Astrocyte (in vitro differentiated cells and primary cell): ENCODE measurements around the gene MNAT1.

Experiments used
- EZH2 ChIP-seq: IDR thresholded peaks from 2 replicates; pipeline ENCODE4 v1.6.1; 2012; ENCODE audit warnings: mild to moderate bottlenecking, low read length, inconsistent platforms; ENCODE audit not compliant: insufficient read depth
- TF ChIP-seq, protein P1 (sequence below): IDR thresholded peaks from 2 replicates; pipeline ENCODE4 v1.5.1; 2011; ENCODE audit warnings: low read depth, mild to moderate bottlenecking, inconsistent platforms, low read length, moderate library complexity; ENCODE audit not compliant: insufficient read depth

DNA sequence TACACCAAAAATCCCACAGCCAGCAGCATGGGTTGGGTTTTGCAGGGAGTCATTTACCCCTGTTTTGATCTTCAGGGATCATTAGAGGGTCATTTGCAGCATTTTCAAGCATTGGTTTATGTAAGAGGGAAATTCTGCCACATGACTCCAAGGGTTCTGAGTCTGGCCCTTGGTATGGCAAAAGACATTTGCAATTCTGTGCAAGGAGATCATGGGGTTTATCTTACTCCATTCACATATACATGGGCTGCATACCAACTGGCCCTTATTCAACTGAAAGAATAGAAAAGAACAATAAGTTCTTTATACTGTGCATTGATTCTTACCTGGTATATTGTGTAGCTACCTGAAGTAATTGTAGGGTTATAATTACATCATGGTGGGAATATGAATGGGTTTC is 24.1 kb upstream of the MNAT1 start:
- no peak for TF ChIP-seq EZH2
- TF ChIP-seq, protein P1, sequence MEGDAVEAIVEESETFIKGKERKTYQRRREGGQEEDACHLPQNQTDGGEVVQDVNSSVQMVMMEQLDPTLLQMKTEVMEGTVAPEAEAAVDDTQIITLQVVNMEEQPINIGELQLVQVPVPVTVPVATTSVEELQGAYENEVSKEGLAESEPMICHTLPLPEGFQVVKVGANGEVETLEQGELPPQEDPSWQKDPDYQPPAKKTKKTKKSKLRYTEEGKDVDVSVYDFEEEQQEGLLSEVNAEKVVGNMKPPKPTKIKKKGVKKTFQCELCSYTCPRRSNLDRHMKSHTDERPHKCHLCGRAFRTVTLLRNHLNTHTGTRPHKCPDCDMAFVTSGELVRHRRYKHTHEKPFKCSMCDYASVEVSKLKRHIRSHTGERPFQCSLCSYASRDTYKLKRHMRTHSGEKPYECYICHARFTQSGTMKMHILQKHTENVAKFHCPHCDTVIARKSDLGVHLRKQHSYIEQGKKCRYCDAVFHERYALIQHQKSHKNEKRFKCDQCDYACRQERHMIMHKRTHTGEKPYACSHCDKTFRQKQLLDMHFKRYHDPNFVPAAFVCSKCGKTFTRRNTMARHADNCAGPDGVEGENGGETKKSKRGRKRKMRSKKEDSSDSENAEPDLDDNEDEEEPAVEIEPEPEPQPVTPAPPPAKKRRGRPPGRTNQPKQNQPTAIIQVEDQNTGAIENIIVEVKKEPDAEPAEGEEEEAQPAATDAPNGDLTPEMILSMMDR: no peak
